Measurements from ENCODE around the gene CD80.

The CD80 gene

DNA sequence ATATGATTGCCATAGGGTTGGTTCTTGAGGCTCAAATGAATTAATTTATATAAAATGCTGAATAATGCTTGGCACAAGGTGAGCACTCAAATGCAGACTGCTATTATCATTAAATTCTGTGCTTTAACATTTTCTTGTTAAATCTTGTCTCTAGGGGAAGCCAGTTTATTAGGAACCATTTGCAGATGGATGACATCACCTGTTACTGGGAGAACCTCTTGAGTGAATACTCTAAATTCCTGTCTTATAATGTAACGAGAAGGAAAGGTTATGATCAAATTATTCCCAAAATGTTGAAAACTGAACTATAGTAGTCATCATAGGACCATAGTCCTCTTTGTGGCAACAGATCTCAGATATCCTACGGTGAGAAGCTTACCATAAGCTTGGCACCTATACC lies 67.3 kb downstream of the CD80 start:
- DNase-seq: no peak

GRCh38 chr3:119490153-119490552 lies 69.3 kb downstream of the CD80 start:
- DNase-seq: no peak

DNA sequence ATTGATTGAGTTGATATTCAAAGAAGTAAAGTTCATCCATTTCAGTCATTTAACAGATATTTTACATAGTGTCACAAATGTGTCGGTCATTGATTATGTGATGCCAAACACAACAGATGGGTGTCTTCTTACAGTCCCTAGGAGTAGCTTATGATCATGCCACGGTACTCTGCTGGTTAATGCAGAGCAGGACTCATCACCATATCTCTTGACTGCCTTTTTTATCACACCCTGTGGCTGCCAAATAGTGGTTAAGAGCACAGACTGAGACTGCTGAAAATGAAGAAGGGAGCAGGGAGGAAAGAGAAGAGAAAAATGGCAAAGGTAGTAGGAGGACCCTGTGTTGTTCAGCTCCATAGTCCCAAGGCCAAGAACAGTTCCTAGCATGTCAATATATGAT lies 73.9 kb downstream of the CD80 start:
- DNase-seq: no peak

DNA sequence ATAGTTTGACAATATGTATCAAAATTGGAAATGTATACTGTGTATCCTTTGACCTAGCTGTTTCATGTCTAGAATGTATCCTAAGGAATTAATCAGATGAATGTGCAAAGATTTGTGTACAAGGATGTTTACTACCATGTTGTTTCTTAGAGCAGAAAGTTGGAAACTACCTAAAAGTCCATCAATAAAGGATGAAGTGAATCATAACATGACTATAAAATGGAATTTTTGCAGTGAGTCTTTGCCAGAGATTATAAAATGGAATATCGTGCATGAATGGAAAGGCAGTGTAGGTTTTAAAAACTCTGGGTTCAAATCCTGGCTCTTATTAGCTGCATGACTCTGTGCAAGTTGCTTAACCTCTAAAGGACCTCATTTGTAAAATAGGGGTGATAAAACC lies 76.3 kb downstream of the CD80 start:
- no peak for DNase-seq

- no peak for DNase-seq
Observed at GRCh38 chr3:119481079-119481478, 78.3 kb downstream of the CD80 start.
